ENCODE measurements around the gene NUAK2.

DNA sequence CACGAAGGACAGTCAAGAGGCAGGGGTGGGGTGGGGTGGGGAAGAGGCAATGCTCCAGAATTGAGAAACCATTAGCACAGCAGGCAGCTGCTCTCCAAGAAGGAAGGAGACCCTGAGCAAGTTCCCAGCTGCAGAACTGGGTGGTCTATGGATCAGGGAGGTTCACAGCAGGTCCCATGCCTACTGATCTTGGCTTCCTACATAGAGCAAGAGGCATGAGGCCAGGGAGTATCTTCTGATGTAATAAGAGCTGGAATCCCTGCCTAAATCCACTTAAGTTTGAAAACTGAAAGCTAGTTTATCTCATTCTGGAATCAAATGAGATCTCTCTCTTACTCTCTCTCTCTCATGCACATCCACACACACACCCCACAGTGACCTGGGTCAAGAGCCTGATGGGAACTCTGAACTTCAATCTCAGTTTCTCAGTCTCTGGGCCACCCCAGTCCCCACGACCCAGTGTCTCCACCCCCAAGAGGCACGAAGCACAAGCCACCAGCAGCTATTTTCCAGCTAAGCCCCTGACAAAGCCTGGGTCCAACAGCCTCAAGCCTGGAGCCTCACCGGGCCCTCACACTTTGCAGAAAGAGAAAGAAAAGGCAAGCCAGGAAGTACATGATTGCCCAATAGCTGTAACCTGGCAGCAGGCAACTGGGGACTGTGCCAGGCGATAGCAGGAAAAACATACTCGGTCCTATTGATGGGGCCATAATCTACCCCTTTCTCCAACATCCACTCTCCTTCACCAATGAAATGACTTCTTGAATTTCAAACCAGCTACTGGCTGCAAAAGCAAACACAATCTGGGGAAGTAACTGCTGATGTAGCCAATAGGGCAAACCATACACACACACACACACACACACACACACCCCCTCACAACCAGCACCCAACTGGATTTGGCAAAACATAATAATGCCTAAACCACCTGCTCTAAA lies 2.2 kb downstream of the NUAK2 start:
- TF ChIP-seq, protein P1, sequence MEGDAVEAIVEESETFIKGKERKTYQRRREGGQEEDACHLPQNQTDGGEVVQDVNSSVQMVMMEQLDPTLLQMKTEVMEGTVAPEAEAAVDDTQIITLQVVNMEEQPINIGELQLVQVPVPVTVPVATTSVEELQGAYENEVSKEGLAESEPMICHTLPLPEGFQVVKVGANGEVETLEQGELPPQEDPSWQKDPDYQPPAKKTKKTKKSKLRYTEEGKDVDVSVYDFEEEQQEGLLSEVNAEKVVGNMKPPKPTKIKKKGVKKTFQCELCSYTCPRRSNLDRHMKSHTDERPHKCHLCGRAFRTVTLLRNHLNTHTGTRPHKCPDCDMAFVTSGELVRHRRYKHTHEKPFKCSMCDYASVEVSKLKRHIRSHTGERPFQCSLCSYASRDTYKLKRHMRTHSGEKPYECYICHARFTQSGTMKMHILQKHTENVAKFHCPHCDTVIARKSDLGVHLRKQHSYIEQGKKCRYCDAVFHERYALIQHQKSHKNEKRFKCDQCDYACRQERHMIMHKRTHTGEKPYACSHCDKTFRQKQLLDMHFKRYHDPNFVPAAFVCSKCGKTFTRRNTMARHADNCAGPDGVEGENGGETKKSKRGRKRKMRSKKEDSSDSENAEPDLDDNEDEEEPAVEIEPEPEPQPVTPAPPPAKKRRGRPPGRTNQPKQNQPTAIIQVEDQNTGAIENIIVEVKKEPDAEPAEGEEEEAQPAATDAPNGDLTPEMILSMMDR (IDR thresholded peaks at IDR 0.05), result no peak
- peak in 2 of 3 donors; percentile 44 to 49 for TF ChIP-seq POLR2A (IDR thresholded peaks at IDR 0.05)

Measured in body of pancreas (tissue), 4 donors.